Nephron progenitor cell (in vitro differentiated cells): ENCODE data around the gene LRIG1.

Source experiments
- DNase-seq: peaks from one replicate; pipeline ENCODE4 v3.0.0; 2021
- H3K27ac Mint-ChIP-seq: 2 replicates; pipeline ENCODE4 v1.8.0; 2021; ENCODE audit warnings: mild to moderate bottlenecking, moderate library complexity, mixed read lengths
- H3K27me3 Mint-ChIP-seq: 2 replicates; pipeline ENCODE4 v1.8.0; 2021; ENCODE audit warnings: mild to moderate bottlenecking, low read depth, mixed read lengths; ENCODE audit not compliant: poor library complexity
- H3K36me3 Mint-ChIP-seq: 2 replicates; pipeline ENCODE4 v1.8.0; 2021; ENCODE audit warnings: low read depth, mixed read lengths
- H3K4me1 Mint-ChIP-seq: 2 replicates; pipeline ENCODE4 v1.8.0; 2021; ENCODE audit warnings: mixed read lengths
- H3K4me3 Mint-ChIP-seq: 2 replicates; pipeline ENCODE4 v1.8.0; 2021; ENCODE audit warnings: mild to moderate bottlenecking, moderate library complexity, mixed read lengths
- H3K9me3 Mint-ChIP-seq: 2 replicates; pipeline ENCODE4 v1.8.0; 2021; ENCODE audit warnings: mild to moderate bottlenecking, moderate library complexity, mixed read lengths
- TF ChIP-seq, protein P1 (sequence below): fragments of 200-600 bp; sonication (generic); IDR thresholded peaks from 2 replicates; pipeline ENCODE4 v1.5.0; 2021; ENCODE audit warnings: antibody characterized with exemption

The LRIG1 gene

DNA sequence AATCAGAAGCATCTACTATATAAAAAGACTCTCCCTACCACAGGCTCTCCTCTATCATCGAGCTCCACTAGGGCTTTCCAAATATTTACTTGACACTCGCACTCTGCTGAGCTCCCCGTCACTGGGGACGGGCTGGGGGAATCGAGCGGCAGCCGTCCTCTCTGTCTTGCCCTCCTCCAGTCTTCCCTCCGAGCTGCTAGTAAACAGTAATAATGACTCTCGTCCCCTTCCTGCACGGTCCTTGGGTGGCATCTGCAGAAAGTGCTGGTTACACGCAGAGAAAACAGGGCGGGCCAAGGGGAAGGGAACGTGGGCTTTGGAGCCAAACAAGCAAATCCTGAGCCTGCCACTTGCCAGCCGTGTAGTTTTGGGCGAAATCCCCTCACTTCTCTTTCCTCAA, 96.6 kb downstream of the LRIG1 start:
- Mint-ChIP-seq H3K4me3 (no peak overlapping the region), H3K27me3 (peaks cover 3% of the 10 kb centered on the region), H3K9me3 (no peaks in the 10 kb centered on the region), H3K27ac (no peak overlapping the region), H3K4me1 (peaks cover 69% of the 10 kb centered on the region), H3K36me3 (peaks cover 28% of the 10 kb centered on the region)
- TF ChIP-seq, protein P1, sequence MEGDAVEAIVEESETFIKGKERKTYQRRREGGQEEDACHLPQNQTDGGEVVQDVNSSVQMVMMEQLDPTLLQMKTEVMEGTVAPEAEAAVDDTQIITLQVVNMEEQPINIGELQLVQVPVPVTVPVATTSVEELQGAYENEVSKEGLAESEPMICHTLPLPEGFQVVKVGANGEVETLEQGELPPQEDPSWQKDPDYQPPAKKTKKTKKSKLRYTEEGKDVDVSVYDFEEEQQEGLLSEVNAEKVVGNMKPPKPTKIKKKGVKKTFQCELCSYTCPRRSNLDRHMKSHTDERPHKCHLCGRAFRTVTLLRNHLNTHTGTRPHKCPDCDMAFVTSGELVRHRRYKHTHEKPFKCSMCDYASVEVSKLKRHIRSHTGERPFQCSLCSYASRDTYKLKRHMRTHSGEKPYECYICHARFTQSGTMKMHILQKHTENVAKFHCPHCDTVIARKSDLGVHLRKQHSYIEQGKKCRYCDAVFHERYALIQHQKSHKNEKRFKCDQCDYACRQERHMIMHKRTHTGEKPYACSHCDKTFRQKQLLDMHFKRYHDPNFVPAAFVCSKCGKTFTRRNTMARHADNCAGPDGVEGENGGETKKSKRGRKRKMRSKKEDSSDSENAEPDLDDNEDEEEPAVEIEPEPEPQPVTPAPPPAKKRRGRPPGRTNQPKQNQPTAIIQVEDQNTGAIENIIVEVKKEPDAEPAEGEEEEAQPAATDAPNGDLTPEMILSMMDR: no peak
- no peak for DNase-seq

DNA sequence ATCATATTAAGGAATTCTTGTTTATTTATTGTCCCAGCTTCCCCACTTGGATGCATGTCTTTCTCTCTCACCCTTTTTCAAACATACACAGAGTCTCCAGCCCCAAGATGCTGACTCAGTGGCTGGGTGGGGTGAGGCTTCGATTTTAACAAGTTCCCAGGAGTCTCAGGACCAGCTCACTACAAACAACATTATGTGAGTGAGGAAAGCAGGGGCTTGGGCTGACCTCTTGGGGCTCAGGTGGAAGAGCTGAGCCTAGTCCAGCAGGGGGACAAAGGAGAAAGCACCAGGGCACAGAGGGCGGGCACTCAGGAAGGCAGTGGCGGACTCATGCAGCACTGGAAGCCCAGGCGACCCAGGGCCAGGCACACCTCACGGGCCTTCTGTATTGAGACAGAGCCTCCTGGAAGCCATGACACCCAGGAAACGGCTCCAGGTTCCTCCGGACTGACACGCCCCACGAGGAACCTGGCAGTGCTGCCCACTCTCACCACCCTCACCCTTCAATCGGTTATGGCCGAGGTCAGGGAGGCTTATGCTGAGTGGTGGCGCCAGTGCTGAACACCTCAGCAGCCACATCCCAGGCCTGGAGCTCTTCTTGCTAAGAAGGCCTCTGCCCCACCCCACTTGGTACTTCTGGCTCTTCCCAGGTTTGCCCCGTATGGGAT, 97.4 kb downstream of the LRIG1 start:
- Mint-ChIP-seq H3K4me3 (no peak overlapping the region), H3K27me3 (peaks cover 3% of the 10 kb centered on the region), H3K36me3 (peaks cover 28% of the 10 kb centered on the region), H3K9me3 (no peaks in the 10 kb centered on the region), H3K27ac (peak overlapping the region; percentile 64), H3K4me1 (peaks cover 69% of the 10 kb centered on the region)
- no peak for DNase-seq
- TF ChIP-seq, protein P1: no peak

DNA sequence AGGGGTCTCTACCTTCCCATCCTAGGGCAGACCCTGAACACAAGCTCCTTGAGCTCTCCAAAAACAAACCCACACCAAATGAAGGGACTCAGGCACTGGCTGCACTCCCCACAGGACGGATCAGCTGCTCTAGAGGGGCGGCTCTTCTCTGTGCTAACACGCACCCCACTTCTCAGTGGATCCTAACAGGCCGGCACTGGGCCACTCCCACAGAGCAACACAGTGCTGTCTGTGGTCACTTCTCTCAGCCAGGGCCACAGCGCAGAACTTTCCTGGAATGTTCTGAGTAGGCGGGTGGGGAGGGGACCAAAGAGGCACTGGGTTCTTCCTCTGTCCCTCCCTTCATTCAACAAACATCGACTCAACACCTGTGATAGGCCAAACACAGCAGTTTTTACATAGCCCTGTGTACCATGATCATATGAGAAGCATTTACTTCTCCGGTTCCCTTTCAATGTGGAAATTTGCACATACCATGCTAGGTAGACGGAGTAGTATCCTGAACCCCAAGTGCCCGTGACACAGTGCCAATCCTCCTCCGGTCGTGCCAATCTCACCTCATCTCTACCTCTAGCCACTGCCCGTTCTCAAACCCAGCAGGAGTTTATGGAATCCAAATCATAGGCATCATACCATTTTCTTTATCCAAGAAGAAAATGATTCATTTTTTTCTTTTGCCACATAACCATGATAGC, 98.1 kb downstream of the LRIG1 start:
- TF ChIP-seq, protein P1: no peak
- H3K27me3 Mint-ChIP-seq: peaks cover 3% of the 10 kb centered on the region
- H3K4me1 Mint-ChIP-seq: peaks cover 67% of the 10 kb centered on the region
- H3K36me3 Mint-ChIP-seq: peaks cover 35% of the 10 kb centered on the region
- no peak for DNase-seq
- peak overlapping the region; percentile 96 for H3K27ac Mint-ChIP-seq
- H3K4me3 Mint-ChIP-seq: no peak overlapping the region
- no peaks in the 10 kb centered on the region for H3K9me3 Mint-ChIP-seq

DNA sequence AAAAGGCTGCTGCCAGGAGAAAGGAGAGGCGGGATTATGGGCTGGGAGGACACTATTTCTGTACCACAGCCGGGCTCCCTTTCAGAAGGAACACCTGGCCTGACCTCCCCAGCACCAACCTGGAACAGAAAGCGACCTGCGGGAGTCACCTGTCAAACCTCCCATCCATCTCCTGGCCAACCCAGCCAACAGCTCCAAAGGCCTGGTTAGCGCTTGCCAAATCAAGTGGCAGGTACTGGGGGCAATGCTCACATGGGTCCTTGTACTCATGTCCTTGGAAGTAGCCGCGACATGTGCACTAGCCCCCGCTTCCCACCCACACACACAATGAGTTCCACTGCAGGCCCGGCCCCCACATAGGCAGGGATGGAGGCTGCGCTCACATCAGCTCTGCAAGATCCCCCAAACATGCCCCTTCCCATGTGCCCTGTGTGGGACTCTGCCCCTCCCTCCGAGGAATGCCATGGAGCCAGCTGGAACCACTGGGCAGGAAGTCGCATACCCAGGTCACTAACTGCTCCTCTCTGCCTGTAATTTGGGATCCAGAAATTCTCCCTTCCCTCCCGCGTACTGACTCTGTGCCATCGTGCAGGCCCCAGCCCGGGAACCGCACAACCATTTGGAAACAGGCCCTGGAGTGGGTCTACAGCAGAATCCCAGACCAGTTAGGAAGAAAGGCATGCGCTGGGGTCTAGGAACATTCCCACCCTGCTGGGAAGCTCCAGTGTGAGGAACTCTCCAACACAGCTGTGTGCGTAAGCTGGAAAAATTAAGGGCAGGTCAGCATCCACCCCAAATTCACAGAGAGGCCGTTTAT, 98.9 kb downstream of the LRIG1 start:
- no peak for DNase-seq
- H3K9me3 Mint-ChIP-seq: no peaks in the 10 kb centered on the region

DNA sequence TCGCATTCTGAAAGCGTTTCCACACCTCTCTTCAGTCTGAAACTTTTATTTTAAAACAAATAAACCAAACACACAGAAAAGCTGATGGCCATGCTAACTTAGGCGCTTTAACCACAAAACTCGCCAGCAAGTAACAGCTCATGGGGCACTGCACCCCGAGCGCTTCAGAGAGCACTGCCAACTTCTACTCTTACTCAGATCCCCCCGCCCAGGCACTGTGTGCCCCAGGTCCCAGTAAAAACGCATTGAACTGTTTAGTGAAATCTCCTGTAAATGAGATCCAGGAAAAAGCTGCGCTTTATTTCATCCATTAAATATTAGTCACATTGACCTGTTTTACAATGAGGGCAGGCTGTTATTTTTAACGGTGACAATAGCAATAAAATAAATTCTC, 99.7 kb downstream of the LRIG1 start:
- Mint-ChIP-seq H3K4me1 (peaks cover 65% of the 10 kb centered on the region), H3K4me3 (peak overlapping the region; percentile 29)

More for the DNA sequence above, 98.9 kb downstream of the LRIG1 start:
- peaks cover 3% of the 10 kb centered on the region for H3K27me3 Mint-ChIP-seq
- TF ChIP-seq, protein P1: no peak
- peak overlapping the region; percentile 36 for H3K4me3 Mint-ChIP-seq
- peak overlapping the region; percentile 96 for H3K27ac Mint-ChIP-seq
- H3K4me1 Mint-ChIP-seq: peaks cover 65% of the 10 kb centered on the region
- peaks cover 42% of the 10 kb centered on the region for H3K36me3 Mint-ChIP-seq

More for the DNA sequence above, 99.7 kb downstream of the LRIG1 start:
- Mint-ChIP-seq H3K9me3 (no peaks in the 10 kb centered on the region), H3K27ac (peak overlapping the region; percentile 91), H3K27me3 (peaks cover 3% of the 10 kb centered on the region), H3K36me3 (peaks cover 49% of the 10 kb centered on the region)
- no peak for DNase-seq
- TF ChIP-seq, protein P1: no peak
